Measurements from ENCODE around the gene GNG12.
A peak's percentile ranks its signal among the peaks of the same experiment; 100 is the strongest.

GNG12 gene

GRCh38 chr1:67713057-67713846 is 120.0 kb downstream of the GNG12 start:
- no peaks in the 10 kb centered on the region for H3K36me3 ChIP-seq
- no peaks in the 10 kb centered on the region for H3K27me3 ChIP-seq
- no peaks in the 10 kb centered on the region for H4K20me1 ChIP-seq
- H3K4me3 ChIP-seq = no peak overlapping the region
- H3K4me1 ChIP-seq = peaks cover 12 to 37% (median 30%) of the 10 kb centered on the region in 10 experiments
- H3K9ac ChIP-seq = no peak overlapping the region
- no peak overlapping the region for H3K27ac ChIP-seq
- peak overlapping the region; percentile 1 to 84 (median 31); a peak in 19 of 22 replicates for H3K4me2 ChIP-seq
- H3K9me3 ChIP-seq (replicated peaks in 1 of 11) = no peaks in the 10 kb centered on the region
- TF ChIP-seq Cebpa-rat (IDR thresholded peaks at IDR 0.05) = no peak

DNA sequence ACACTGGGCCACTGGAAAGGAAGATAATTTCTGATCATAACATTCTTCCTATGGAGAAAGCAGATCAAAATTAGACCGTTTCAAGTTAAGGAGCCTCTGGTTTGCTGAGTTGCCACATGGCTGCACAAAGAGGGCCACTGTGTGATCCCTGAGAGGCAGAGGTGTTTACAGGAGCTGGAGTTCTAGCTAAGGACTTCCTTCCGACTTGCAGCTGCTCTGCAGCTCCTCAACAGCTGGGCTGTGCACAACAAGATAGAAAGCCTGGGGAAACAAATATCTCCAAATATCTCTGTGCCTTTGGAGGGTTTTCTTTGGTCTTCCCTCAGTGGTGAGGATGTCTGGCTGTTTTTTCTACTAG is 121.4 kb downstream of the GNG12 start:
- no peak overlapping the region for H3K4me3 ChIP-seq
- peaks cover 0 to 8% (median 0%) of the 10 kb centered on the region in 11 experiments; a peak in 4 of 22 replicates for H3K36me3 ChIP-seq
- TF ChIP-seq Cebpa-rat (IDR thresholded peaks at IDR 0.05) = no peak
- H3K4me1 ChIP-seq = peaks cover 12 to 37% (median 30%) of the 10 kb centered on the region in 10 experiments
- H3K27me3 ChIP-seq = no peaks in the 10 kb centered on the region
- no peak overlapping the region for H3K27ac ChIP-seq
- no peaks in the 10 kb centered on the region for H3K9me3 ChIP-seq (replicated peaks in 1 of 11)
- no peak overlapping the region for H3K9ac ChIP-seq
- H4K20me1 ChIP-seq = no peaks in the 10 kb centered on the region
- H3K4me2 ChIP-seq = peak overlapping the region in 9 of 11 experiments; percentile 31 to 84 (median 58); a peak in 18 of 22 replicates

DNA sequence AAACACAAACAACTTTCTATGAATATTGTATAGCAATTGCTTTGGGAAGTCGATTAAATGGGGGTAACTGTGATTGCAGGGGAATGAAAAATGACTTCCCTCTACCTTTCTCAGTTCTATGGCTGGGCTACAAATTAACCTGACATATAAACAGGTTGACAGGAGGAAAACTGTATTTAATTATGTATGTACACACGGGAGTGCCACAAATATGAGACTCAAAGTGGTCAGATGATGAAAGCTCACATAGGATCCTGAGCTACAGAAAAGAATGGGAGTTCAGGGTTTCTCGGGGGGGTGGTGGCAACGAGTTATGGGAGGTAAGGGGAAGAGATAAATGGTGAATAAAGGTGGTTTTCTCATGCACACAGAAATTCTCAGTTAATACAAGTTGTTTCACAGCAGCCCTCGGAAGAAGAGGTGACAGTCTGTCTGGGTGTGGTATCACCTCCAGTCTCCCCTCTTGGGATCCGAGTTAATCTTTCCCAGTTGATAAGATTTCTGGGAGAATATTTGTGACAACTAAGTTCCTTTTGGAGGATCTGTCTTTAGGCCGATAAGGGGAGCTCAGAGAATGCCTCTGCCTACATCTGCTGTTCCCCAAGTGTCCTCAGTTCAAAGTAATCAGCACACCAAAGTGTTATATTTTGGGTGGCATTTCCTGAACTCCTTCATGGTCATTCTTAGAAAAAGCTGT is 122.0 kb downstream of the GNG12 start:
- peaks cover 12 to 37% (median 30%) of the 10 kb centered on the region in 10 experiments for H3K4me1 ChIP-seq
- no peaks in the 10 kb centered on the region for H3K27me3 ChIP-seq
- H3K9ac ChIP-seq = no peak overlapping the region
- no peak overlapping the region for H3K4me3 ChIP-seq
- H3K4me2 ChIP-seq = peak overlapping the region in 9 of 11 experiments; percentile 31 to 84 (median 58); a peak in 17 of 22 replicates
- H4K20me1 ChIP-seq = no peaks in the 10 kb centered on the region
- TF ChIP-seq Cebpa-rat (IDR thresholded peaks at IDR 0.05) = no peak
- H3K27ac ChIP-seq = no peak overlapping the region
- peaks cover 0 to 13% (median 0%) of the 10 kb centered on the region in 11 experiments; a peak in 4 of 22 replicates for H3K36me3 ChIP-seq
- no peaks in the 10 kb centered on the region for H3K9me3 ChIP-seq (replicated peaks in 1 of 11)

- no peak for TF ChIP-seq Cebpa-rat (IDR thresholded peaks at IDR 0.05)
- H3K9me3 ChIP-seq (replicated peaks in 1 of 11) = no peaks in the 10 kb centered on the region
- H3K27me3 ChIP-seq = no peaks in the 10 kb centered on the region
- peaks cover 12 to 37% (median 30%) of the 10 kb centered on the region in 10 experiments for H3K4me1 ChIP-seq
- peaks cover 0 to 22% (median 0%) of the 10 kb centered on the region in 11 experiments; a peak in 5 of 22 replicates for H3K36me3 ChIP-seq
- no peaks in the 10 kb centered on the region for H4K20me1 ChIP-seq
- H3K27ac ChIP-seq = no peak overlapping the region
- no peak overlapping the region for H3K4me3 ChIP-seq
- H3K4me2 ChIP-seq = peak overlapping the region in 3 of 11 experiments; percentile 70 to 84 (median 79); a peak in 4 of 22 replicates
- H3K9ac ChIP-seq = no peak overlapping the region
Measured at GRCh38 chr1:67710417-67710816, 122.8 kb downstream of the GNG12 start.

DNA sequence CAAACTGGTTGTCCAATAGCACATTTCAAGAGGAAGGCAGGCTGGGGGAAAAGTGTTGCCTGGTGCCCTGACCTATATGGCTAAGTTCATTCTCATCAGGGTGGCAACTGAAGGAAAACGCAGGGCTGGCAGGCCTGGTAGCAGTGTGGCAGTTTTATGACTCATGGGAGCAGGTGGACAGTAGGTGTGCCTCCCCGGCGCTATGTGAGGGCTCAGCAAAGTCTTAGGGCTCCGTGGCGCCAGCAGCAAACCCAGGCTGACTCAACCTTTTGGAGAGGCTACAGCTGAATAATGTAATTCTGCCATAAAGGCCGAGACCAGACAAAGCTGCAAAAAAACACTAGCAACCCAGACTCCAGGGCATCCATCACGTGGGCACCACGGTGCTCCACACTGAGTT is 124.7 kb downstream of the GNG12 start:
- no peak for TF ChIP-seq Cebpa-rat (IDR thresholded peaks at IDR 0.05)
- Histone ChIP-seq H3K27ac (no peak overlapping the region), H3K4me1 (peaks cover 6 to 34% (median 27%) of the 10 kb centered on the region in 10 experiments), H3K9ac (no peak overlapping the region), H4K20me1 (no peaks in the 10 kb centered on the region; a peak in 1 of 22 replicates), H3K36me3 (peaks cover 0 to 38% (median 0%) of the 10 kb centered on the region in 11 experiments; a peak in 5 of 22 replicates), H3K9me3 (replicated peaks in 1 of 11) (no peaks in the 10 kb centered on the region), H3K4me2 (no peak overlapping the region), H3K27me3 (no peaks in the 10 kb centered on the region), H3K4me3 (no peak overlapping the region)

GRCh38 chr1:67705735-67706453 is 127.4 kb downstream of the GNG12 start:
- H3K27me3 ChIP-seq = no peaks in the 10 kb centered on the region
- no peak overlapping the region for H3K9ac ChIP-seq
- no peak overlapping the region for H3K4me3 ChIP-seq
- H3K27ac ChIP-seq = no peak overlapping the region
- H3K4me1 ChIP-seq = peaks cover 0 to 7% (median under 1%) of the 10 kb centered on the region in 10 experiments; a peak in 7 of 20 replicates
- H3K9me3 ChIP-seq (replicated peaks in 1 of 11) = no peaks in the 10 kb centered on the region
- no peak overlapping the region for H3K4me2 ChIP-seq
- no peak for TF ChIP-seq Cebpa-rat (IDR thresholded peaks at IDR 0.05)
- H3K36me3 ChIP-seq = peaks cover 0 to 40% (median 0%) of the 10 kb centered on the region in 11 experiments; a peak in 5 of 22 replicates
- H4K20me1 ChIP-seq = no peaks in the 10 kb centered on the region; a peak in 1 of 22 replicates

DNA sequence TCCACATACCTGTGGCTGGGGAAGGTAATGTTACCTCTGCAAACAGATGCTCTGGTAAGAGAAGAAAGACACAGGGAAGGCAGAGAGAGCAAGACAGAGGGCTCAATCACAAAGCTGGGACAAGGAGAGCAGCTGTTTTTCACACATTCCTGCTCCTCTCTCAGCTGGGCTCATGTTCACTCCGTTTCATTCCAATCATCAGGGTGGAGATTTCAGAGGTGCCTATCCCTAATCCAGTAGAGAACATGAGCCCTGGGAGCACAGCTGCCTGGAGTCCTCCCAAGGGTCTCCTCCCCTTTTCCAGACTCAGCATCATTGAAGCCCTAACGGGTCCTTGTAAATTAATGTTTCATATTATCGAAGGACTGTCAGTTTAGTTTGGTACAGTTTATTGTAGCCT is 128.9 kb downstream of the GNG12 start:
- no peaks in the 10 kb centered on the region for H3K27me3 ChIP-seq
- H3K4me2 ChIP-seq = no peak overlapping the region
- no peak overlapping the region for H3K9ac ChIP-seq
- H4K20me1 ChIP-seq = no peaks in the 10 kb centered on the region; a peak in 1 of 22 replicates
- peaks cover 0 to 40% (median 0%) of the 10 kb centered on the region in 11 experiments; a peak in 5 of 22 replicates for H3K36me3 ChIP-seq
- H3K9me3 ChIP-seq (replicated peaks in 1 of 11) = no peaks in the 10 kb centered on the region
- H3K4me3 ChIP-seq = no peak overlapping the region
- TF ChIP-seq Cebpa-rat (IDR thresholded peaks at IDR 0.05) = no peak
- H3K27ac ChIP-seq = no peak overlapping the region
- no peaks in the 10 kb centered on the region for H3K4me1 ChIP-seq

DNA sequence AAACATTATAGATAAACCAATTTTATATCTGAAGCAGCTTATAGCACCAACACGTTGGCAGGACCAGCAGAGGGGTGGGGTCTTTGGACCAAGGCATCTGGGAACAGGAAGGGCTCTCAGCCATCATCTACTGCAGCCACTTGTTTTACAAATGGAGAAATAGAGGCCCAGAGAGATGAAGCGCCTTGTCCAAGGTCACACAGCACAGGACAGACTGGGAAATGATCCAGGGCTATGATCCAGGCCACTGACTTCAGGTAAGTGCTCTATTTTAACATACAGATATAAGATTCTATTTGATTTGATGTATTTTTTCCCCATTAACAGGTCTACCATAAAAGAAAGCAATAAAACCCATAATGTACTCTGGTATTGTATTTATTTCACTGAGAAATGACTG is 131.4 kb downstream of the GNG12 start:
- H3K4me3 ChIP-seq = no peak overlapping the region
- H3K9me3 ChIP-seq (replicated peaks in 1 of 11) = no peaks in the 10 kb centered on the region
- H3K27ac ChIP-seq = no peak overlapping the region
- no peaks in the 10 kb centered on the region for H3K27me3 ChIP-seq
- no peak overlapping the region for H3K4me2 ChIP-seq
- H3K9ac ChIP-seq = no peak overlapping the region
- no peaks in the 10 kb centered on the region for H3K4me1 ChIP-seq
- no peaks in the 10 kb centered on the region; a peak in 1 of 22 replicates for H4K20me1 ChIP-seq
- peaks cover 0 to 35% (median 0%) of the 10 kb centered on the region in 11 experiments; a peak in 5 of 22 replicates for H3K36me3 ChIP-seq
- TF ChIP-seq Cebpa-rat (IDR thresholded peaks at IDR 0.05) = no peak
